ENCODE data around the gene NOG.

- TF ChIP-seq POLR2A (IDR thresholded peaks at IDR 0.05) (no peak), CTCF (IDR thresholded peaks at IDR 0.05) (no peak), POLR2AphosphoS5 (IDR thresholded peaks at IDR 0.05) (no peak)
Measured at GRCh38 chr17:56624912-56625311, 31.4 kb downstream of the NOG start.

Data from suprapubic skin (tissue), 4 donors.